ENCODE measurements around the gene TMPRSS6. TPM values are rescaled to one million over a fixed set of nuclear protein-coding genes. Genes with fewer than 3 reads are reported as not detected.
"Not testable (repeated sequence)": the region's sequence is repeated elsewhere in the genome, so short reads cannot be mapped to it uniquely, and the experiment has no call there.

The TMPRSS6 gene
- total RNA-seq, 1 experiment from 2014 or later: not detected

- in situ Hi-C loops (cut with HindIII; ENCODE audit: low pct_unique_long_range_greater_than_20kb, low sequenced_read_pairs): no loop called here
- no peak for DNase-seq (ENCODE audit: low read depth, low spot score)
These were observed 28.7 kb downstream of the TMPRSS6 start for GRCh38 chr22:37080838-37081237.

- in situ Hi-C loops (cut with HindIII; ENCODE audit: low pct_unique_long_range_greater_than_20kb, low sequenced_read_pairs): no loop called here
These were observed 29.1 kb downstream of the TMPRSS6 start for GRCh38 chr22:37080438-37080837.

GRCh38 chr22:37079668-37080171 lies 29.8 kb downstream of the TMPRSS6 start:
- in situ Hi-C loops (cut with HindIII; ENCODE audit: low pct_unique_long_range_greater_than_20kb, low sequenced_read_pairs): no loop called here
- no peak for DNase-seq (ENCODE audit: low read depth, low spot score)

More at GRCh38 chr22:37080438-37080837, 29.1 kb downstream of the TMPRSS6 start:
- DNase-seq (ENCODE audit: low read depth, low spot score): no peak

- no peak for DNase-seq (ENCODE audit: low read depth, low spot score)
- in situ Hi-C loops (cut with HindIII; ENCODE audit: low pct_unique_long_range_greater_than_20kb, low sequenced_read_pairs): no loop called here
These were observed 30.4 kb downstream of the TMPRSS6 start for GRCh38 chr22:37079158-37079557.

- DNase-seq (ENCODE audit: low read depth, low spot score): peak; percentile 63
- in situ Hi-C loops (cut with HindIII; ENCODE audit: low pct_unique_long_range_greater_than_20kb, low sequenced_read_pairs): no loop called here
These were observed 31.6 kb downstream of the TMPRSS6 start for GRCh38 chr22:37077802-37078448.

- in situ Hi-C loops (cut with HindIII; ENCODE audit: low pct_unique_long_range_greater_than_20kb, low sequenced_read_pairs): no loop called here
- DNase-seq (ENCODE audit: low read depth, low spot score): no peak
These were observed 33.6 kb downstream of the TMPRSS6 start for GRCh38 chr22:37075822-37076433.

- in situ Hi-C loops (cut with HindIII; ENCODE audit: low pct_unique_long_range_greater_than_20kb, low sequenced_read_pairs): no loop called here
- DNase-seq (ENCODE audit: low read depth, low spot score): no peak
These were observed 34.5 kb downstream of the TMPRSS6 start for GRCh38 chr22:37075046-37075445.

GRCh38 chr22:37074537-37074936 lies 35.0 kb downstream of the TMPRSS6 start:
- in situ Hi-C loops (cut with HindIII; ENCODE audit: low pct_unique_long_range_greater_than_20kb, low sequenced_read_pairs): loop anchor here (25.0 kb wide), 1 partner anchor 113 kb away; the partner anchor contains the start of gene C1QTNF6
- DNase-seq (ENCODE audit: low read depth, low spot score): no peak

- no peak for DNase-seq (ENCODE audit: low read depth, low spot score)
These were observed 36.8 kb downstream of the TMPRSS6 start for GRCh38 chr22:37072673-37073072.

GRCh38 chr22:37071850-37072592 lies 37.5 kb downstream of the TMPRSS6 start:
- not testable (repeated sequence) for DNase-seq (ENCODE audit: low read depth, low spot score)
- in situ Hi-C loops (cut with HindIII; ENCODE audit: low pct_unique_long_range_greater_than_20kb, low sequenced_read_pairs): loop anchor here (25.0 kb wide), 1 partner anchor 115 kb away; the partner anchor contains the start of gene C1QTNF6

More at GRCh38 chr22:37072673-37073072, 36.8 kb downstream of the TMPRSS6 start:
- in situ Hi-C loops (cut with HindIII; ENCODE audit: low pct_unique_long_range_greater_than_20kb, low sequenced_read_pairs): loop anchor here (25.0 kb wide), 1 partner anchor 115 kb away; the partner anchor contains the start of gene C1QTNF6

- in situ Hi-C loops (cut with HindIII; ENCODE audit: low pct_unique_long_range_greater_than_20kb, low sequenced_read_pairs): loop anchor here (25.0 kb wide), 1 partner anchor 117 kb away; the partner anchor contains the start of gene C1QTNF6
These were observed 38.8 kb downstream of the TMPRSS6 start for GRCh38 chr22:37070744-37071143.

GRCh38 chr22:37070334-37070733 lies 39.2 kb downstream of the TMPRSS6 start:
- in situ Hi-C loops (cut with HindIII; ENCODE audit: low pct_unique_long_range_greater_than_20kb, low sequenced_read_pairs): loop anchor here (25.0 kb wide), 1 partner anchor 117 kb away; the partner anchor contains the start of gene C1QTNF6

More at GRCh38 chr22:37070744-37071143, 38.8 kb downstream of the TMPRSS6 start:
- no peak for DNase-seq (ENCODE audit: low read depth, low spot score)

GRCh38 chr22:37069719-37070118 lies 39.8 kb downstream of the TMPRSS6 start:
- DNase-seq (ENCODE audit: low read depth, low spot score): no peak
- in situ Hi-C loops (cut with HindIII; ENCODE audit: low pct_unique_long_range_greater_than_20kb, low sequenced_read_pairs): loop anchor here (25.0 kb wide), 1 partner anchor 118 kb away; the partner anchor contains the start of gene C1QTNF6

More at GRCh38 chr22:37070334-37070733, 39.2 kb downstream of the TMPRSS6 start:
- DNase-seq (ENCODE audit: low read depth, low spot score): no peak

GRCh38 chr22:37069319-37069718 lies 40.2 kb downstream of the TMPRSS6 start:
- in situ Hi-C loops (cut with HindIII; ENCODE audit: low pct_unique_long_range_greater_than_20kb, low sequenced_read_pairs): loop anchor here (25.0 kb wide), 1 partner anchor 118 kb away; the partner anchor contains the start of gene C1QTNF6
- no peak for DNase-seq (ENCODE audit: low read depth, low spot score)

- in situ Hi-C loops (cut with HindIII; ENCODE audit: low pct_unique_long_range_greater_than_20kb, low sequenced_read_pairs): loop anchor here (25.0 kb wide), 1 partner anchor 118 kb away; the partner anchor contains the start of gene C1QTNF6
- DNase-seq (ENCODE audit: low read depth, low spot score): no peak
These were observed 40.7 kb downstream of the TMPRSS6 start for GRCh38 chr22:37068859-37069258.

- DNase-seq (ENCODE audit: low read depth, low spot score): no peak
- in situ Hi-C loops (cut with HindIII; ENCODE audit: low pct_unique_long_range_greater_than_20kb, low sequenced_read_pairs): loop anchor here (25.0 kb wide), 1 partner anchor 120 kb away; the partner anchor contains the start of gene C1QTNF6
These were observed 42.1 kb downstream of the TMPRSS6 start for GRCh38 chr22:37067428-37067827.

GRCh38 chr22:37065961-37066360 lies 43.6 kb downstream of the TMPRSS6 start:
- in situ Hi-C loops (cut with HindIII; ENCODE audit: low pct_unique_long_range_greater_than_20kb, low sequenced_read_pairs): loop anchor here (25.0 kb wide), 1 partner anchor 121 kb away; the partner anchor contains the start of gene C1QTNF6
- DNase-seq (ENCODE audit: low read depth, low spot score): no peak
